Measurements from ENCODE around the gene PLEKHA8.

Gene PLEKHA8

DNA sequence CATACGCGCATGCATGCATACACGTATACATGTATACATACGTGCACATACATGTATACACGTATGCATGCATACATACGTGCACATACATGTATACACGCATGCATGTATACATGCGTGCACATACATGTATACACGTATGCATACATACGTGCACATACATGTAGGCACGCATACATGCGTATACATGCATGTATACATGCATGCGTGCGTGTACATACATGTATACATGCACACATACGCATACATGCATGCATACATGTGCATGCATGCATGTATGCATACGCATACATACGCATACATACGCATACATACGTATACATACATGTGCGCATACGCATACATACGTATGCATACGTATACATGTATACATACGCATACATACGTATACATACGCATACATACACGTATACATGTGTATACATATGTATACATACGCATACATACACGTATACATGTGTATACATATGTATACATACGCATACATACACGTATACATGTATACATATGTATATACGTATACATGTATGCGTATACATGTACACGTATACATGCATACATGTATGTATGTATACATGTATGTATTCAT is 87.6 kb downstream of the PLEKHA8 start:
- Histone ChIP-seq H3K4me3 (ENCODE audit: low read length) (no peak overlapping the region), H3K4me2 (ENCODE audit: low read length) (no peak overlapping the region), H3K36me3 (ENCODE audit: control insufficient read depth, low read length) (peaks cover 6% of the 10 kb centered on the region), H3K27ac (ENCODE audit: low read depth, low read length) (no peak overlapping the region), H3K9me2 (replicated peaks; ENCODE audit: control insufficient read depth, low read length) (no peaks in the 10 kb centered on the region), H3K27me3 (ENCODE audit: control insufficient read depth, low read length) (no peaks in the 10 kb centered on the region), H3K4me1 (ENCODE audit: control insufficient read depth, low read length) (peaks cover 29% of the 10 kb centered on the region), H4K20me1 (ENCODE audit: control insufficient read depth, insufficient read depth, low read depth, low read length) (no peaks in the 10 kb centered on the region), H3F3A (ENCODE audit: control insufficient read depth, insufficient read depth) (peaks cover 24% of the 10 kb centered on the region), H3K79me2 (ENCODE audit: control insufficient read depth, low read length) (no peaks in the 10 kb centered on the region), H3K9me3 (ENCODE audit: control insufficient read depth, insufficient read depth, low read length) (peaks cover 29% of the 10 kb centered on the region)
- no peak for TF ChIP-seq EZH2phosphoT487 (IDR thresholded peaks at IDR 0.05; ENCODE audit: borderline replicate concordance, low read length)
- TF ChIP-seq, protein P1, sequence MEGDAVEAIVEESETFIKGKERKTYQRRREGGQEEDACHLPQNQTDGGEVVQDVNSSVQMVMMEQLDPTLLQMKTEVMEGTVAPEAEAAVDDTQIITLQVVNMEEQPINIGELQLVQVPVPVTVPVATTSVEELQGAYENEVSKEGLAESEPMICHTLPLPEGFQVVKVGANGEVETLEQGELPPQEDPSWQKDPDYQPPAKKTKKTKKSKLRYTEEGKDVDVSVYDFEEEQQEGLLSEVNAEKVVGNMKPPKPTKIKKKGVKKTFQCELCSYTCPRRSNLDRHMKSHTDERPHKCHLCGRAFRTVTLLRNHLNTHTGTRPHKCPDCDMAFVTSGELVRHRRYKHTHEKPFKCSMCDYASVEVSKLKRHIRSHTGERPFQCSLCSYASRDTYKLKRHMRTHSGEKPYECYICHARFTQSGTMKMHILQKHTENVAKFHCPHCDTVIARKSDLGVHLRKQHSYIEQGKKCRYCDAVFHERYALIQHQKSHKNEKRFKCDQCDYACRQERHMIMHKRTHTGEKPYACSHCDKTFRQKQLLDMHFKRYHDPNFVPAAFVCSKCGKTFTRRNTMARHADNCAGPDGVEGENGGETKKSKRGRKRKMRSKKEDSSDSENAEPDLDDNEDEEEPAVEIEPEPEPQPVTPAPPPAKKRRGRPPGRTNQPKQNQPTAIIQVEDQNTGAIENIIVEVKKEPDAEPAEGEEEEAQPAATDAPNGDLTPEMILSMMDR (IDR thresholded peaks at IDR 0.05; ENCODE audit: low read depth, low read length, poor library complexity, severe bottlenecking), result no peak

DNA sequence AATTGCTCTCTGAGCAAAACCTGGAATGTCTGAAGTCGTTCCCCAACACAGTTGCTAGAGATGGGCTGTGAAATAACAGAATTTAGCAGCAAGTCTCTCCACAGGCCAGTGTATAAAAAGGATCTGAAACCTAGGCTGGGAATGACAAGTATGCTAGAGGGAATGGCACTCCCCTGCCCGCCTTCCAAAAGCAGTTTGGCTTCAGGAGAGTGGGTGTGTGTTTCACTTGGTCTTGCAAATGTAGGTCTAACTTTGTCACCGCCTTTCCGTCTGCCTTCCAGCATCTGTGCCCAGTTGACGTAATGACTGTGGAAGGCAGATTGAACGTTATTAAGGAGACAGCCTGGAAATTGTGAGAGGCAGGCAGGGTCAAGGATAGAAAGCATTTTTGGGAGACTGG is 88.6 kb downstream of the PLEKHA8 start:
- H3K79me2 ChIP-seq (ENCODE audit: control insufficient read depth, low read length), result no peaks in the 10 kb centered on the region
- peaks cover 30% of the 10 kb centered on the region for H3K4me1 ChIP-seq (ENCODE audit: control insufficient read depth, low read length)
- peaks cover 7% of the 10 kb centered on the region for H3K36me3 ChIP-seq (ENCODE audit: control insufficient read depth, low read length)
- no peak overlapping the region for H3K4me3 ChIP-seq (ENCODE audit: low read length)
- no peaks in the 10 kb centered on the region for H3K27me3 ChIP-seq (ENCODE audit: control insufficient read depth, low read length)
- TF ChIP-seq EZH2phosphoT487 (IDR thresholded peaks at IDR 0.05; ENCODE audit: borderline replicate concordance, low read length), result no peak
- TF ChIP-seq, protein P1 (IDR thresholded peaks at IDR 0.05; ENCODE audit: low read depth, low read length, poor library complexity, severe bottlenecking), result no peak
- no peaks in the 10 kb centered on the region for H3K9me2 ChIP-seq (replicated peaks; ENCODE audit: control insufficient read depth, low read length)
- H3K9me3 ChIP-seq (ENCODE audit: control insufficient read depth, insufficient read depth, low read length), result peaks cover 32% of the 10 kb centered on the region
- no peak overlapping the region for H3K27ac ChIP-seq (ENCODE audit: low read depth, low read length)
- no peaks in the 10 kb centered on the region for H4K20me1 ChIP-seq (ENCODE audit: control insufficient read depth, insufficient read depth, low read depth, low read length)
- H3K4me2 ChIP-seq (ENCODE audit: low read length), result no peak overlapping the region
- H3F3A ChIP-seq (ENCODE audit: control insufficient read depth, insufficient read depth), result peaks cover 24% of the 10 kb centered on the region

DNA sequence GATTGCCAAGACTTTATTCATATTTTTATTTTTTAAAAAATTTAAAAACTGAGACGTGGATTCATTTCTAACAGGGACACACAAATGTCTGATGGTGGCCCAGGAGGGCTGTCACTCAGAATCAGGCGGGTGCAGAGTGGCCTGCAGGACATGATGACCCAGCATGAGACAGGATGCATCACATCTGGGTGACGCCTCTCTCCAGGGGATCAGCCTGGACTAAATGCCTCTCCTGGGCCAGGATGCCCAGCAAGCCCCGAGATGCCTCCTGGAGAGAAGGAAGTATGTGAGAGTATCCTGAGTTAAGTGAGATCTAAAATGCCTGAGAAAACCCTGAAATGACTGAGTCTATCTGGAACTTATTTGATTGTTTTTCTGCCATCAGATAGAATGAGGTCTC is 89.7 kb downstream of the PLEKHA8 start:
- Histone ChIP-seq H3K27ac (ENCODE audit: low read depth, low read length) (no peak overlapping the region), H3K4me3 (ENCODE audit: low read length) (no peak overlapping the region), H3K36me3 (ENCODE audit: control insufficient read depth, low read length) (peaks cover 7% of the 10 kb centered on the region), H4K20me1 (ENCODE audit: control insufficient read depth, insufficient read depth, low read depth, low read length) (no peaks in the 10 kb centered on the region), H3K9me3 (ENCODE audit: control insufficient read depth, insufficient read depth, low read length) (peaks cover 31% of the 10 kb centered on the region), H3K4me2 (ENCODE audit: low read length) (no peak overlapping the region), H3K4me1 (ENCODE audit: control insufficient read depth, low read length) (peaks cover 35% of the 10 kb centered on the region), H3K9me2 (replicated peaks; ENCODE audit: control insufficient read depth, low read length) (no peaks in the 10 kb centered on the region), H3K79me2 (ENCODE audit: control insufficient read depth, low read length) (no peaks in the 10 kb centered on the region), H3F3A (ENCODE audit: control insufficient read depth, insufficient read depth) (peaks cover 24% of the 10 kb centered on the region), H3K27me3 (ENCODE audit: control insufficient read depth, low read length) (no peaks in the 10 kb centered on the region)
- TF ChIP-seq EZH2phosphoT487 (IDR thresholded peaks at IDR 0.05; ENCODE audit: borderline replicate concordance, low read length), result no peak
- TF ChIP-seq, protein P1 (IDR thresholded peaks at IDR 0.05; ENCODE audit: low read depth, low read length, poor library complexity, severe bottlenecking), result no peak

All from DOHH2 (cell line).